Stimulated activated naive CD8-positive, alpha-beta T cell treated with anti-CD3 and anti-CD28 coated beads, Interleukin-15, Interleukin-2, amounts not matched to agents 100 U/mL and 50 U/mL, for 24 hours (primary cell): ENCODE measurements around the gene ATRIP.
"Not testable (repeated sequence)": the region's sequence is repeated elsewhere in the genome, so short reads cannot be mapped to it uniquely, and the experiment has no call there.

Source experiments
- ATAC-seq: fragments of 150-1000 bp; cut with Tn5 transposase; one replicate; pipeline ENCODE4 v1.10.0; 2021
- DNase-seq: peaks from one replicate; pipeline ENCODE4 v3.0.0; 2021

Gene ATRIP

GRCh38 chr3:48446425-48447193, at the start of gene ATRIP:
TSS of gene ATRIP (plus strand) at chr3:48446737. CDS start at chr3:48446846, 109 bp downstream.
- peak; percentile 92 for DNase-seq
- ATAC-seq = peak; percentile 99

GRCh38 chr3:48397767-48398681, 48.5 kb upstream of the ATRIP start:
- DNase-seq (no peak), ATAC-seq (no peak)

GRCh38 chr3:48398701-48399386, 47.7 kb upstream of the ATRIP start:
- no peak for DNase-seq
- no peak for ATAC-seq

GRCh38 chr3:48399387-48400172, 47.0 kb upstream of the ATRIP start:
- ATAC-seq (no peak), DNase-seq (no peak)

- no peak for ATAC-seq
- DNase-seq = peak; percentile 50
These were observed 45.6 kb upstream of the ATRIP start for GRCh38 chr3:48400824-48401433.

- not testable (repeated sequence) for ATAC-seq, DNase-seq
These were observed 45.1 kb upstream of the ATRIP start for GRCh38 chr3:48401434-48401901.

GRCh38 chr3:48402281-48402732, 44.2 kb upstream of the ATRIP start:
- DNase-seq = no peak
- ATAC-seq = no peak

GRCh38 chr3:48402907-48403306, 43.6 kb upstream of the ATRIP start:
- ATAC-seq = no peak
- no peak for DNase-seq

- no peak for ATAC-seq
These were observed 42.8 kb upstream of the ATRIP start for GRCh38 chr3:48403533-48404439.

GRCh38 chr3:48404440-48405342, 41.8 kb upstream of the ATRIP start:
- ATAC-seq (no peak), DNase-seq (no peak)

More at GRCh38 chr3:48403533-48404439, 42.8 kb upstream of the ATRIP start:
- no peak for DNase-seq

- DNase-seq (peak; percentile 2), ATAC-seq (no peak)
These were observed 41.1 kb upstream of the ATRIP start for GRCh38 chr3:48405343-48405881.

- DNase-seq (no peak), ATAC-seq (no peak)
These were observed 40.6 kb upstream of the ATRIP start for GRCh38 chr3:48405971-48406370.

GRCh38 chr3:48406443-48407431, 39.8 kb upstream of the ATRIP start:
- DNase-seq = peak; percentile 1
- no peak for ATAC-seq

GRCh38 chr3:48407542-48408099, 38.9 kb upstream of the ATRIP start:
- ATAC-seq (no peak), DNase-seq (no peak)

- DNase-seq = peak; percentile 8
These were observed 37.7 kb upstream of the ATRIP start for GRCh38 chr3:48408823-48409281.

GRCh38 chr3:48409291-48410201, 37.0 kb upstream of the ATRIP start:
- DNase-seq (no peak), ATAC-seq (no peak)

More at GRCh38 chr3:48408823-48409281, 37.7 kb upstream of the ATRIP start:
- no peak for ATAC-seq
